Activated T-cell treated with anti-CD3 and anti-CD28 coated beads for 48 hours (primary cell): ENCODE measurements around the gene PRKACG.

Experiments used
- DNase-seq: peaks from one replicate; pipeline ENCODE4 v3.0.0-alpha.2; 2020; ENCODE audit warnings: low read depth

PRKACG gene

GRCh38 chr9:68981789-68982188, 32.1 kb downstream of the PRKACG start:
- DNase-seq, result no peak

DNA sequence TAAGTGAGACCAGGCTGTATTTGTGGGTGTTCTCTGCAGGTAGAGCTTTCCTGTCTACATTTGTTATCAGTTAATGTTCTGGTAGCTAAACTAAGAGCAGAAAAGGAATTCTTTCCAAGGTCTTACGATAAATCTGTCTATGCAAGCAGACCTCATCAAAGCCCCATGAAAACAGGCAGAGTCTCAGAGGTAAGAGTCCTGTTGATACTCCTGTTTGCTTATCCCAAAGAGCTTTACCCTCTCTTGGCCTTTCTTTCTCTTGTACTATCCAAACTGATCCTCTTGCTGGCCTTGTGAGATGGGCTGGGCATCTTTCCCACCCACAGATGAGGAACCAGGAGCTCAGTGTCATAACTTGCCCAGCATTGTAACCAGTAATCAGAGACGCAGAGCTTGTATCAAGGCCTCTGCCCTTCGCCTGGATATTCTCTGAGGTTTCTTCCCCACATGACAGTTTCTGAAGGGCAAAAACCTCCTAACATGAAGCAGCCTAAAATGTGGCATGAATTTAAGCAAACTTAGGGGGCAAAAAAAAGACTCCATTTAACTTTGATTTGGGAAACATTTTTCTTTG, 33.5 kb downstream of the PRKACG start:
- DNase-seq, result no peak

DNA sequence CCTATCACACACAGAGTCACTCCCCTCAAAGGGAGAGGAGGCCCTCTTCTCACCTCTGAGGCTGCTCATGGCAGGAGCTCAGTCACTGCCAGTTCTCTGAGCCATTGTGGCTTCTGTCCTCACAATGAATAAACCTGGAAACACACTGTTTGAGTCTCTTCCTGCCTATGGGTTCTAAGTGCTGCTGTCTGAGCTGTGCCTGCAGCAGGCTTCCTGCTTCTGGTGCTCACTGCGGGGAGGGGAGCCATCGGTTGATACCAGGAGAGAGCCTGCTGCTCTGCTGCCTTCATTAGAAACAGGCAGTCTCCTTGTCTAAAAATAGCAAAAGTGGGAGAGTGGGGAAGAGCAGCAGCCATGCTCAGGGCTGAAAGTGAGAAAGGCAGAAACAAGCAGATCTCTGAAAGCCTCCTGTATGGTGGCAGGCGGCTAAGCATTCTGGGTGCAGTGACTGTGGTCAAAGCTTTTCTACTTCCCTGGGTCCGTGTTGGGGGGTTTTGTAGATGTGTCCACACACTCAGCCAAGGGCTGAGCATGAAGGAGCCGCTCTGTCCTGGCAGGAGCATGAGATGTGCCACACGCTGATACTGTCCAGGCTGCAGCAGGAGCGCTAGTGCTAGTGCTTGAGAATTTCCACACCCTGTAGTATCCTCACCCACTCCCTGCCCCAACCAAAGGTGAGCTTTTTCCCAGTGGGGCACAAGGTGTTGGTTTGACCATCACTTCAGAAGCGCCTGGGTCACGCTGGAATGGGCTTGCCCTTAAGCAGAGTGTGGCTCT, 34.2 kb downstream of the PRKACG start:
- peak; percentile 25 for DNase-seq

GRCh38 chr9:68978501-68978900, 35.4 kb downstream of the PRKACG start:
- no peak for DNase-seq

GRCh38 chr9:68978066-68978465, 35.8 kb downstream of the PRKACG start:
- no peak for DNase-seq

DNA sequence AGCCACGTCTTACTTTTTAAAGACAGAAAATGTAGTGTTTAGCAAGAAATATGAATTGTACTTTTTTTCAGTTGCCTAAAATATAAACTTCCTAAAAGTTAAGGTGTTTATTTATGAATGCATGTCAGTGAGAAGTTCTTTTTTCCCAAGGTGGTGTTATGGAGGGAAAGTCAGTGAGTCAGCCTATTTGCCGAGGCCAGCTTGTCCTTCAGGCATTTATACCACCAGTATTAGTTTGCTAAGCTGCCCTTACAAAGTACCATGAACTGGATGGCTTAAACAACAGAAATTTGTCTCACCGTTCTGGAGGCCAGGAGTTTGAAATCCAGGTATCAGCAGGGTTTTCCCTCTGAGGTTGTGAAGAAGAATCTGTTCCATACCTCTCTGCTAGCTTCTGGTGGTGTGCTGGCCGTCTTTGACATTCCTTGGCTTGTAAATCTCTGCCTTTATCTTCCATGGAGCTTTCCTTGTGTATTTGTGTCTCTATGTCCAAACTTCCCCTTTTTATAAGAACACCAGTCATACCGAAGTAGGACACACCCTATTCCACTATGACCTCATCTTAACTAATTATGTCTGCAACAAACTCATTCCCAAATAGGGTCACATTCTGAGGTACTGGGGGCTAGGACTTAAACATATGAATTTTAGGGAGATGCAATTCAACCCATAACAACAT, 38.4 kb downstream of the PRKACG start:
- no peak for DNase-seq

DNA sequence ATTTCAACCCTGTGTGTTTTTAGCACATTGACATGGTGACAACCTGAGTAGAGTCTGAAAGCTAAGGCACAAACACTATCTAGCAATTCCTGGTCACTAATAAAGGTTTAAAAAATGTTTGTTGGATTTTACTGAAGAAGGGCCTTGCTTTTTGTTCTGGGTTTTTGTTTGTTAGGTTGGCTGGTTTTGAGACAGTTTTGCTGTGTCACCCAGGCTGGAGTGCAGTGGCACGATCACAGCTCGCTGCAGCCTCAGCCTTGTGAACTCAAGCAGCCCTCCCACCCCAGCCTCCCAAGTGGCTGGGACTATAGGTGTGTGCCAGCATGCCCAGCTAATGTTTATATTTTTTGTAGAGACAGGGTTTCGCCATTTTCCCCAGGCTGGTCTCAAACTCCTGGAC, 39.0 kb downstream of the PRKACG start:
- DNase-seq, result no peak

GRCh38 chr9:68974431-68974830, 39.5 kb downstream of the PRKACG start:
- DNase-seq, result no peak

- DNase-seq, result no peak
Observed at GRCh38 chr9:68973619-68974018, 40.3 kb downstream of the PRKACG start.

GRCh38 chr9:68970151-68970550, 43.8 kb downstream of the PRKACG start:
- no peak for DNase-seq

- DNase-seq, result no peak
Observed at GRCh38 chr9:68969538-68969937, 44.4 kb downstream of the PRKACG start.

DNA sequence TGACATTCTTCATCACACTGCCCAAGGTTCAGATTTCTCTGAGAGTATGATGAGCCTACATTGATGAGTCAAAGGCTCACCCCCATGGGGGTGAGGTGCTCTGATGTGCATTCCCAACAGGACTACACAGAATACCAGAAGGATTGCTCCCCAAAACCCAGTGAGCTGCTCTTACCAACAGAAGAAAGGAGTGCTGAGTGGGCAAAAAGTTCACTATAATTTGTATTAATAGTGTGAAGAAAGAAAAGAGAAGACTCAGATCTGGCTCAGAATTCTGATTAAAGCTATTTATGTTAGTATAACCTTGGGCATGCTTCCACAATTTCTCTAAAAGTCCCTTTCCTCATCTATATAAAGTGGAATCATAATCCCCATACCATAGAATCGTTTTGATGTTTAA, 46.1 kb downstream of the PRKACG start:
- DNase-seq, result no peak

- DNase-seq, result no peak
Observed at GRCh38 chr9:68966496-68966944, 47.4 kb downstream of the PRKACG start.

GRCh38 chr9:68964765-68965164, 49.1 kb downstream of the PRKACG start:
- no peak for DNase-seq

DNA sequence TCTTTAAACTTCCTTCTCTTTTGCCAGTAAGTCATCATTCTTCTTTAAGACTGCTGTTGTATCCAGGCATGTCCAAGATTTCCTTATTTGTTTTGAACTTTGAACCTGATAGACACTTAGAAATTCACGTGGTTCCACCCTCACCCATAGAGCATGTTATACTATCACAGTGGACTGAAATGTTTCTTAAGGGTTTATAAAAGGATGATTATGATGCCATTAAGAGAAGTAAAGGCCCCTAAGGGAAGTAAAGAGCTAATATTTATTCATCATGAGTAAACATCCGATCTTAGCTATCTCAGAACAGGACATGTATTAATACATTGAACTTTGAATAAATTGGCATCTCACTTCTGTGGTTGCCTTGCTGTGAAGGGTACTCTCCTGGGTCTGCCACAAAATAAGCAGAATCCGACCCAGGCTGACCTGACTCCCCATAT, 49.8 kb downstream of the PRKACG start:
- no peak for DNase-seq

DNA sequence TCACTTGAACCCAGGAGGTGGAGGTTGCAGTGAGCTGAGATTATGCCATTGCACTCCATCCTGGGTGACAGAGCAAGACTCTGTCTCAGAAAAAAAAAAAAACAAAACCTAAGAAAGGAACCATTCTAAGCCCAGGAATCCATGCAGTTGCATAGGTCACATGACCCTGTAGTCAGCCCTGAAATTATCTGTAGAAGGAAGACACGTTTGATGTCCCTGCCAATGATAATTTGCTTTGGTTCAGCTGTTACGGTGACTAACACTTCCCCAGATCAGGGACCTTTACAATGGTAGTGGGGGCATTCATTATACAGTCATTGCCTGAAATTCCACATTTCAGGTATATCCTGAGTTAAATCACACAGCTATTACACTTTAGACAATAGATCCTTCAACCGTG, 50.5 kb downstream of the PRKACG start:
- DNase-seq, result no peak
